Measurements from ENCODE around the gene PLEKHA4. TPM values are rescaled to one million over a fixed set of nuclear protein-coding genes. Genes with fewer than 3 reads are reported as not detected.
"Not testable (repeated sequence)": the region's sequence is repeated elsewhere in the genome, so short reads cannot be mapped to it uniquely, and the experiment has no call there.

The PLEKHA4 gene
- total RNA-seq, 2 donors from 2014 or later = 9.4 to 22.9 TPM

DNA sequence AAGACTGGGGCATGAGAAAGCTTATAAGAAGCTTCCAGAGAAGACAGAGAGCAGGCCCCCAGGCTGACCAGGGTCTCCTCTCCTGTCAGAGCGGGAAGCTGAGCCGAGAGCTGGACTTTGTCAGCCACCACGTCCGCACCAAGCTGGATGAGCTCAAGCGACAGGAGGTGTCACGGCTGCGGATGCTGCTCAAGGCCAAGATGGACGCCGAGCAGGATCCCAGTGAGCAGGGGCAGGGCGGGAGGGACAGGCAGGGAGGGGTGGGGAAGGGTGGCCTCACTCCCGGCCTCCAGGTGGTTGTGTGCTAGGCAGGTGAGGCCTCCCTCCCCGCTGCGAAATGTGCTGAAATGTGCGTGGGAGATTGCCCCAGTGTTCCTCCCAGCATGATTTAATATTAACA lies 37.2 kb upstream of the PLEKHA4 start:
- no peaks in the 10 kb centered on the region for H3K9me3 ChIP-seq
- no peak overlapping the region for H3K27ac ChIP-seq
- no peak for DNase-seq (ENCODE audit: low spot score)
- H3K36me3 ChIP-seq = no peaks in the 10 kb centered on the region
- WGBS = 88% methylated on average over 14 of the region's 14 CpGs
- no peak overlapping the region for H3K4me3 ChIP-seq
- H3K4me1 ChIP-seq (replicated peaks) = no peaks in the 10 kb centered on the region
- intact Hi-C loops (cut with DNase I) = no loop called here
- H3K27me3 ChIP-seq (replicated peaks; ENCODE audit: insufficient read depth) = no peaks in the 10 kb centered on the region
- TF ChIP-seq, protein P1, sequence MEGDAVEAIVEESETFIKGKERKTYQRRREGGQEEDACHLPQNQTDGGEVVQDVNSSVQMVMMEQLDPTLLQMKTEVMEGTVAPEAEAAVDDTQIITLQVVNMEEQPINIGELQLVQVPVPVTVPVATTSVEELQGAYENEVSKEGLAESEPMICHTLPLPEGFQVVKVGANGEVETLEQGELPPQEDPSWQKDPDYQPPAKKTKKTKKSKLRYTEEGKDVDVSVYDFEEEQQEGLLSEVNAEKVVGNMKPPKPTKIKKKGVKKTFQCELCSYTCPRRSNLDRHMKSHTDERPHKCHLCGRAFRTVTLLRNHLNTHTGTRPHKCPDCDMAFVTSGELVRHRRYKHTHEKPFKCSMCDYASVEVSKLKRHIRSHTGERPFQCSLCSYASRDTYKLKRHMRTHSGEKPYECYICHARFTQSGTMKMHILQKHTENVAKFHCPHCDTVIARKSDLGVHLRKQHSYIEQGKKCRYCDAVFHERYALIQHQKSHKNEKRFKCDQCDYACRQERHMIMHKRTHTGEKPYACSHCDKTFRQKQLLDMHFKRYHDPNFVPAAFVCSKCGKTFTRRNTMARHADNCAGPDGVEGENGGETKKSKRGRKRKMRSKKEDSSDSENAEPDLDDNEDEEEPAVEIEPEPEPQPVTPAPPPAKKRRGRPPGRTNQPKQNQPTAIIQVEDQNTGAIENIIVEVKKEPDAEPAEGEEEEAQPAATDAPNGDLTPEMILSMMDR (IDR thresholded peaks at IDR 0.05) = no peak
- TF ChIP-seq POLR2A (IDR thresholded peaks at IDR 0.05) = no peak
- TF ChIP-seq POLR2AphosphoS5 (IDR thresholded peaks at IDR 0.05) = no peak

DNA sequence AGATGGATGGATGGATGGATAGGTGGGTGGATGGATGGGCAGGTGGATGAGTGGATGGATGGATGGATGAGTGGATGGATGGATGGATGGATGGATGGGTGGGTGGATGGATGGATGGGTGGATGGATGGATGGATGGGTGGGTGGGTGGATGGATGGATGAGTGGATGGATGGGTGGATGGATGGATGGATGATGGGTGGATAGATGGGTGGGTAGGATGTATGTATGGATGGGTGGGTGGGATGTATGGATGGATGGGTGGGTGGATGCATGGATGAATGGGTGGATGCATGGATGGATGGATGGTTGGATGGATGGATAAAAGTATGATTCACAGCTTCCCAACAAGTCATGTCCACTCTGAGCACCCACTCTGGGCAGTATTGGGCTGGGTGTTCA lies 35.4 kb upstream of the PLEKHA4 start:
- H3K36me3 ChIP-seq; H3K27ac ChIP-seq; H3K4me3 ChIP-seq; H3K9me3 ChIP-seq; H3K4me1 ChIP-seq (replicated peaks); DNase-seq (ENCODE audit: low spot score); H3K27me3 ChIP-seq (replicated peaks; ENCODE audit: insufficient read depth); intact Hi-C loops (cut with DNase I): not testable (repeated sequence)

DNA sequence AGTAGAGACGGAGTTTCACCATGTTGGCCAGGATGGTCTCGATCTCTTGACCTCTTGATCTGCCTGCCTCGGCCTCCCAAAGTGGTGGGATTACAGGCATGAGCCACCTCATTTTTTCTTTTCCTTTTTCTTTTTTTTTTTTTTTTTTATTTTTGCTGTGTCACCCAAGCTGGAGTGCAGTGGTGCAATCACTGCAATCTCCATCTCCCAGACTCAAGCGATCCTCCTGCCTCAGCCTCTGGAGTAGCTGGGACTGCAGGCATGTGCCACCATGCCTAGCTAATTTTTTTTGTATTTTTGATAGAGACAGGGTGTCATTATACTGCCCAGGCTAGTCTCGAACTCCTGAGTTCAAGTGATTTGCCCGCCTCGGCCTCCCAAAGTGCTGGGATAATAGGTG lies 33.9 kb upstream of the PLEKHA4 start:
- H3K4me1 ChIP-seq (replicated peaks); H3K27ac ChIP-seq; H3K4me3 ChIP-seq; H3K36me3 ChIP-seq; H3K9me3 ChIP-seq; DNase-seq (ENCODE audit: low spot score); intact Hi-C loops (cut with DNase I); H3K27me3 ChIP-seq (replicated peaks; ENCODE audit: insufficient read depth): not testable (repeated sequence)
- WGBS = 95% methylated on average over 7 of the region's 7 CpGs

DNA sequence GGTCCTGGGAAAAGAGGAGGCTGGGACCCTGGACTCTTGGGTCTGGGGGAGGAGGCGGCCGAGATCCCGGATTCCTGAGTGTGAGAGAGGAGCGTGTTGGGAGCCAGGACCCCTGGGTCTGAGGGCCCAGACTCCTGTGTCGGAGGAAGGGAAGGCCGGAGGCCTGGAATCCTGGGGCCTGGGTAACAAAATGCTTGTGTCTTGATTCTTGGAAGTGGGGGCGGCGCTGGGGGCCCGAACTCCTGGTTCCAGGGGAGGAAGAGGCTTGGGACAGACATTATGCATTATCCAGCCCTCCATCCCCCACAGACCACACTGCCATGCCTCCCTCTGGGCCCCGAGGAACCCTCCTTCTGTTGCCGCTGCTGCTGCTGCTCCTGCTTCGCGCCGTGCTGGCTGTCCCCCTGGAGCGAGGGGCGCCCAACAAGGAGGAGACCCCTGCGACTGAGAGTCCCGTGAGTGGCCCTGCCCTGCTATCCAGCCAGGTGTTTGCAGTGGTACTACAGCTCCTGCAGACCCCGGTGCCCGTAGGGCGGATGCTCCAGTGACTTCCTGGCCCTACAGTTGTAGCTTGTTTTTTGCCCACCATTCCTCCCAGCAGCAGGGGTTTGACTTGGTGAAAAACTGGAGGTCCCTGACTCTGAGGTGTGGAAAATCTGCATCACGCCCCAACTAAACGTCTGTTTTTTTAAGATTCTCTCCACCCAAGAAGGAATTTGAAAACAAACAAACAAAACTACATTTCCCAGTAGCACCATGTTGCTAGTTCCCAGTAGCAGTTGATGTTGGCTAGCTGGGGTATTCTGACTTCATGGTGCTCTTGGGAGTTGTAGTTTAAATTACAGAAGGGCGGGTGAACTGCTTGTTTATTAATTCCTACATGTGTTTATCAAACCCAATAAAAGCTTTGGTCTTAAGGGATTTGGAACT lies 32.3 kb upstream of the PLEKHA4 start:
- intact Hi-C loops (cut with DNase I) = no loop called here
- Histone ChIP-seq H3K36me3 (no peaks in the 10 kb centered on the region), H3K27ac (peak overlapping the region; percentile 93 to 95), H3K27me3 (replicated peaks; ENCODE audit: insufficient read depth) (no peaks in the 10 kb centered on the region), H3K9me3 (no peaks in the 10 kb centered on the region), H3K4me3 (peak overlapping the region; percentile 85 to 87), H3K4me1 (replicated peaks) (no peaks in the 10 kb centered on the region)
- peak; percentile 51 for TF ChIP-seq POLR2AphosphoS5 (IDR thresholded peaks at IDR 0.05)
- no peak for TF ChIP-seq POLR2A (IDR thresholded peaks at IDR 0.05)
- 9% methylated on average over 24 of the region's 24 CpGs for WGBS
- no peak for DNase-seq (ENCODE audit: low spot score)

DNA sequence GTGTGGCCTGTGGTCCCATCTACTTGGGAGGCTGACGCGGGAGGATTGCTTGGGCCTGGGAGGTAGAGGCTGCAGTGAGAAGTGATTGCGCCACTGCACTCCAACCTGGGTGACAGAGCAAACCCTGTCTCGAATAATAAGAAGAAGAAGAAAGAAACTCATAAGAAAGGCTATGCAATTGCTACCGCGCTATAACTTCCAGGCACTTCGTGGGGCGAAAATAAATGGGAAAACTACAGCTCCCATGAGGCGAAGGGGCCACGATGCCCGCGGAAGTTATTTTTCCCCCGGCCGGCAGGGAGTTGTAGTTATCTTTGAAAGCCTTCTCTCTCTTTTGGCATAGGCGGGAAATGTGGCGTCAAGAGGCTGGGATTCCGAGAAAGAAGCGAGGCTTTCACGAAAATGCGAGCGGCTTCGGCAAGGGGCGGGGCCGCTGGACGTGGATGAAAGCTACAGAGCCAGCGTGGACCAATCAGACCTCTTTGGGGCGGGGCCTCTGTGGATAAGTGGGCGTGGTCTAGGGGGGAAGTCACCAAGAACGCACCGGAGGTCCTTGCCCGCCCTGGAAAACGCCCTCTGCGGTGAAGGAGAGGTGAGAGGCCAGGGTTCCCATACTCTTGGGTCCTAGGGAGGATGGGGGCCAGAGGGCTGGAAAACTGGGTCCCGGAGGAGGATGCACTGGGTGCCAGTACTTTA lies 31.5 kb upstream of the PLEKHA4 start, which contains the start of gene NUCB1:
Gene NUCB1, plus strand, starts transcription at position 532 of the 696 bp plus-strand sequence. CDS start 485 bp downstream, outside the sequence.
- Histone ChIP-seq H3K27me3 (replicated peaks; ENCODE audit: insufficient read depth) (no peaks in the 10 kb centered on the region), H3K4me1 (replicated peaks) (no peaks in the 10 kb centered on the region), H3K4me3 (peak within 1 kb of the TSS; percentile 85 to 87), H3K36me3 (no peaks in the 10 kb centered on the region), H3K9me3 (no peaks in the 10 kb centered on the region), H3K27ac (peak within 1 kb of the TSS; percentile 93 to 95)
- intact Hi-C loops (cut with DNase I) = no loop called here
- 8% methylated on average over 34 of the region's 34 CpGs for WGBS
- peak; percentile 99 for DNase-seq (ENCODE audit: low spot score)
- TF ChIP-seq POLR2AphosphoS5 (IDR thresholded peaks at IDR 0.05) = peak; percentile 99
- TF ChIP-seq, protein P1 (IDR thresholded peaks at IDR 0.05) = peak in 2 of 4 experiments; percentile 53 to 58
- peak; percentile 88 for TF ChIP-seq POLR2A (IDR thresholded peaks at IDR 0.05)

DNA sequence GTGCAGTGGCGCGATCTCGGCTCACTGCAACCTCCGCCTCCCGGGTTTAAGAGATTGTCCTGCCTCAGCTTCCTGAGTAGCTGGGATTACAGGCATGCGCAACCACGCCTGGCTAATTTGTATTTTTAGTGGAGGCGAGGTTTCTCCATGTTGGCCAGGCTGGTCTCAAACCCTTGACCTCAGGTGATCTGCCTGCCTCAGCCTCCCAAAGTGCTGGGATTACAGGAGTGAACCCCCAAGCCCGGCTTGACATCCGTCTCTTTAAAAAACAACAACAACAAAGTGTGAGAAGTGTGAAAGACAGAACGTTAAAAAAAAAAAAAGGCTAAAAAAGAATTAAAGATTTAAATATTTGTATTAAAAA lies 31.0 kb upstream of the PLEKHA4 start:
- H3K36me3 ChIP-seq; H3K27me3 ChIP-seq (replicated peaks; ENCODE audit: insufficient read depth); intact Hi-C loops (cut with DNase I); DNase-seq (ENCODE audit: low spot score); H3K4me1 ChIP-seq (replicated peaks); H3K9me3 ChIP-seq: not testable (repeated sequence)
- WGBS = 80% methylated on average over 11 of the region's 11 CpGs
- H3K4me3 ChIP-seq = peak overlapping the region in 1 of 2 donors; percentile 85
- peak overlapping the region; percentile 93 to 95 for H3K27ac ChIP-seq
